ENCODE measurements around the gene ADGRG4.
"Not testable (repeated sequence)": the region's sequence is repeated elsewhere in the genome, so short reads cannot be mapped to it uniquely, and the experiment has no call there.

The ADGRG4 gene

GRCh38 chrX:136395271-136395670 is 94.5 kb downstream of the ADGRG4 start:
- DNase-seq, result no peak

GRCh38 chrX:136397001-136397400 is 96.2 kb downstream of the ADGRG4 start:
- no peak for DNase-seq

GRCh38 chrX:136405126-136405525 is 104.4 kb downstream of the ADGRG4 start:
- DNase-seq, result no peak

GRCh38 chrX:136417806-136418205 is 117.0 kb downstream of the ADGRG4 start:
- DNase-seq, result no peak

GRCh38 chrX:136421338-136421737 is 120.6 kb downstream of the ADGRG4 start:
- no peak for DNase-seq

- no peak for DNase-seq
Measured at GRCh38 chrX:136423724-136424123, 123.0 kb downstream of the ADGRG4 start.

- no peak for DNase-seq
Measured at GRCh38 chrX:136425996-136426395, 125.2 kb downstream of the ADGRG4 start.

- no peak for DNase-seq
Measured at GRCh38 chrX:136431625-136432024, 130.9 kb downstream of the ADGRG4 start.

- DNase-seq, result no peak
Measured at GRCh38 chrX:136437774-136438173, 137.0 kb downstream of the ADGRG4 start.

- no peak for DNase-seq
Measured at GRCh38 chrX:136438192-136438591, 137.4 kb downstream of the ADGRG4 start.

GRCh38 chrX:136445674-136446073 is 144.9 kb downstream of the ADGRG4 start:
- not testable (repeated sequence) for DNase-seq

- no peak for DNase-seq
Measured at GRCh38 chrX:136446208-136446607, 145.4 kb downstream of the ADGRG4 start.

- no peak for DNase-seq
Measured at GRCh38 chrX:136447308-136447707, 146.5 kb downstream of the ADGRG4 start.

GRCh38 chrX:136447968-136448367 is 147.2 kb downstream of the ADGRG4 start:
- DNase-seq, result no peak

- no peak for DNase-seq
Measured at GRCh38 chrX:136450050-136450830, 149.5 kb downstream of the ADGRG4 start.

GRCh38 chrX:136452614-136453013 is 151.9 kb downstream of the ADGRG4 start:
- DNase-seq, result no peak

- DNase-seq, result no peak
Measured at GRCh38 chrX:136453114-136453513, 152.4 kb downstream of the ADGRG4 start.

GRCh38 chrX:136453771-136454170 is 153.0 kb downstream of the ADGRG4 start:
- no peak for DNase-seq

GRCh38 chrX:136456133-136456532 is 155.4 kb downstream of the ADGRG4 start:
- no peak for DNase-seq

GRCh38 chrX:136457303-136457917 is 156.6 kb downstream of the ADGRG4 start:
- no peak for DNase-seq

GRCh38 chrX:136464589-136464988 is 163.8 kb downstream of the ADGRG4 start:
- DNase-seq, result no peak

Measured in NCI-H187 (cell line).